H9 (cell line): ENCODE data around the gene KRT71. TPM values are rescaled to one million over a fixed set of nuclear protein-coding genes. Genes with fewer than 3 reads are reported as not detected.

Source experiments
- DNase-seq: peaks from one replicate; pipeline ENCODE4 v3.0.0-alpha.2; 2017
- H2AFZ ChIP-seq: one replicate; pipeline ENCODE4 v1.6.1; 2013; ENCODE audit warnings: mild to moderate bottlenecking, low read length, control low read depth, moderate library complexity
- H2AK5ac ChIP-seq: 2 replicates; pipeline ENCODE4 v1.6.1; 2013; ENCODE audit warnings: low read length, control low read depth, mixed read lengths; ENCODE audit not compliant: insufficient read length
- H2BK120ac ChIP-seq: one replicate; pipeline ENCODE4 v1.6.1; 2013; ENCODE audit warnings: low read depth, mild to moderate bottlenecking, low read length, control low read depth, inconsistent platforms; ENCODE audit not compliant: poor library complexity, severe bottlenecking
- H2BK12ac ChIP-seq: 2 replicates; pipeline ENCODE4 v1.6.1; 2013; ENCODE audit warnings: low read length, control low read depth, mixed read lengths, low read depth; ENCODE audit not compliant: insufficient read length
- H2BK15ac ChIP-seq: 2 replicates; pipeline ENCODE4 v1.6.1; 2013; ENCODE audit warnings: low read depth, low read length, control low read depth
- H2BK20ac ChIP-seq: one replicate; pipeline ENCODE4 v1.6.1; 2013; ENCODE audit warnings: low read depth, mild to moderate bottlenecking, low read length, control low read depth, inconsistent platforms; ENCODE audit not compliant: poor library complexity, severe bottlenecking
- H2BK5ac ChIP-seq: 2 replicates; pipeline ENCODE4 v1.6.1; 2013; ENCODE audit warnings: low read length, control low read depth, mixed read lengths; ENCODE audit not compliant: insufficient read length
- H3K14ac ChIP-seq: 2 replicates; pipeline ENCODE4 v1.6.1; 2013; ENCODE audit warnings: low read length, control low read depth; ENCODE audit not compliant: insufficient read depth
- H3K18ac ChIP-seq: 2 replicates; pipeline ENCODE4 v1.6.1; 2013; ENCODE audit warnings: low read depth, mild to moderate bottlenecking, mixed read lengths, low read length, control low read depth; ENCODE audit not compliant: insufficient read length
- H3K23ac ChIP-seq: 2 replicates; pipeline ENCODE4 v1.6.1; 2013; ENCODE audit warnings: low read length, control low read depth, mixed read lengths, low read depth; ENCODE audit not compliant: insufficient read length
- H3K23me2 ChIP-seq: 2 replicates; pipeline ENCODE4 v1.6.1; 2013; ENCODE audit warnings: low read depth, mild to moderate bottlenecking, mixed read lengths, low read length, control low read depth; ENCODE audit not compliant: insufficient read length, poor library complexity, severe bottlenecking
- H3K27ac ChIP-seq: 2 replicates; pipeline ENCODE4 v1.5.1; 2013; ENCODE audit warnings: low read length, control low read depth, mixed read lengths, low read depth; ENCODE audit not compliant: insufficient read length
- H3K27me3 ChIP-seq: 2 replicates; pipeline ENCODE4 v1.6.1; 2013; ENCODE audit warnings: low read length, control low read depth, inconsistent platforms; ENCODE audit not compliant: insufficient read depth
- H3K4ac ChIP-seq: 2 replicates; pipeline ENCODE4 v1.6.1; 2013; ENCODE audit warnings: low read depth, mild to moderate bottlenecking, control low read depth, inconsistent platforms, low read length, moderate library complexity
- H3K4me1 ChIP-seq: 2 replicates; pipeline ENCODE4 v1.6.1; 2013; ENCODE audit warnings: low read length, control low read depth, inconsistent platforms; ENCODE audit not compliant: insufficient read depth
- H3K4me2 ChIP-seq: 2 replicates; pipeline ENCODE4 v1.6.1; 2013; ENCODE audit warnings: low read length, control low read depth, mixed read lengths; ENCODE audit not compliant: insufficient read length, insufficient read depth
- H3K56ac ChIP-seq: 2 replicates; pipeline ENCODE4 v1.6.1; 2013; ENCODE audit warnings: low read depth, mild to moderate bottlenecking, mixed read lengths, low read length, control low read depth; ENCODE audit not compliant: insufficient read length
- H3K79me1 ChIP-seq: 2 replicates; pipeline ENCODE4 v1.6.1; 2013; ENCODE audit warnings: low read depth, mild to moderate bottlenecking, moderate library complexity, low read length, control low read depth, inconsistent platforms; ENCODE audit not compliant: insufficient read depth, poor library complexity, severe bottlenecking
- H3K79me2 ChIP-seq: 2 replicates; pipeline ENCODE4 v1.6.1; 2013; ENCODE audit warnings: low read length, control low read depth, inconsistent platforms; ENCODE audit not compliant: insufficient read depth
- H3K9ac ChIP-seq: 2 replicates; pipeline ENCODE4 v1.6.1; 2013; ENCODE audit warnings: low read length, control low read depth, mixed read lengths; ENCODE audit not compliant: insufficient read length; ENCODE audit errors: extremely low read depth
- H3K9me3 ChIP-seq: one replicate; pipeline ENCODE4 v1.6.1; 2013; ENCODE audit warnings: low read depth, low read length, inconsistent platforms; ENCODE audit not compliant: control insufficient read depth
- H3T11ph ChIP-seq: one replicate; pipeline ENCODE4 v1.6.1; 2013; ENCODE audit warnings: mild to moderate bottlenecking, low read length, control low read depth, inconsistent platforms
- H4K20me1 ChIP-seq: one replicate; pipeline ENCODE4 v1.6.1; 2013; ENCODE audit not compliant: control insufficient read depth, insufficient read length, insufficient read depth
- H4K5ac ChIP-seq: 2 replicates; pipeline ENCODE4 v1.6.1; 2013; ENCODE audit warnings: low read depth, mild to moderate bottlenecking, mixed read lengths, low read length, control low read depth; ENCODE audit not compliant: insufficient read length
- H4K8ac ChIP-seq: replicated peaks from 2 replicates; pipeline ENCODE4 v1.6.1; 2013; ENCODE audit warnings: low read length, control low read depth, mixed read lengths, low read depth; ENCODE audit not compliant: insufficient read length
- H4K91ac ChIP-seq: 2 replicates; pipeline ENCODE4 v1.6.1; 2013; ENCODE audit warnings: low read depth, mild to moderate bottlenecking, moderate library complexity, mixed read lengths, low read length, control low read depth; ENCODE audit not compliant: insufficient read length
- H3K27ac Mint-ChIP-seq, 3 experiments: 2 replicates in 2 of 3; 3 replicates in 1 of 3; pipeline ENCODE4 v1.8.0; 2020 to 2021; ENCODE audit warnings: mixed read lengths in 3 of 3, mild to moderate bottlenecking in 1 of 3, moderate library complexity in 1 of 3
- H3K27me3 Mint-ChIP-seq: 2 replicates; pipeline ENCODE4 v1.8.0; 2021; ENCODE audit warnings: low read depth, mild to moderate bottlenecking, moderate library complexity, mixed read lengths
- H3K36me3 Mint-ChIP-seq, 3 experiments: 2 replicates in 2 of 3; 3 replicates in 1 of 3; pipeline ENCODE4 v1.8.0; 2020 to 2021; ENCODE audit warnings: low read depth in 3 of 3, mixed read lengths in 3 of 3; ENCODE audit not compliant: insufficient read depth in 1 of 3
- H3K4me1 Mint-ChIP-seq, 2 experiments: 2 replicates each; pipeline ENCODE4 v1.8.0; 2020; ENCODE audit warnings: mixed read lengths in 2 of 2
- H3K4me3 Mint-ChIP-seq, 2 experiments: 2 replicates in 1 of 2; 3 replicates in 1 of 2; pipeline ENCODE4 v1.8.0; 2020 to 2021; ENCODE audit warnings: mild to moderate bottlenecking in 2 of 2, mixed read lengths in 2 of 2, moderate library complexity in 1 of 2
- H3K9me3 Mint-ChIP-seq, 2 experiments: 2 replicates in 1 of 2; 3 replicates in 1 of 2; pipeline ENCODE4 v1.8.0; 2020; ENCODE audit warnings: mild to moderate bottlenecking in 2 of 2, mixed read lengths in 2 of 2, moderate library complexity in 1 of 2
- WGBS: extraction: QIAGEN DNeasy Blood & Tissue Kit; methylation state at CpG from one replicate; pipeline ENCODE4 v1.1.7; 2013; ENCODE audit warnings: missing lambda C conversion rate, low lambda C conversion rate, mixed read lengths; ENCODE audit not compliant: insufficient read length; ENCODE audit errors: extremely low coverage; 5-methylcytosine and 5-hydroxymethylcytosine counted together
- total RNA-seq: library from RNA; stranded (reverse); gene quantifications from 2 replicates; pipeline ENCODE4 v1.2.1, GENCODE V29; 2021
- TF ChIP-seq, protein P1 (sequence below): fragments of 200-600 bp; sonication (generic); conservative IDR thresholded peaks from 3 replicates; pipeline ENCODE4 v1.8.0; 2021; ENCODE audit warnings: antibody characterized with exemption, mild to moderate bottlenecking

Gene KRT71
- total RNA-seq, 1 experiment from 2014 or later = not detected

DNA sequence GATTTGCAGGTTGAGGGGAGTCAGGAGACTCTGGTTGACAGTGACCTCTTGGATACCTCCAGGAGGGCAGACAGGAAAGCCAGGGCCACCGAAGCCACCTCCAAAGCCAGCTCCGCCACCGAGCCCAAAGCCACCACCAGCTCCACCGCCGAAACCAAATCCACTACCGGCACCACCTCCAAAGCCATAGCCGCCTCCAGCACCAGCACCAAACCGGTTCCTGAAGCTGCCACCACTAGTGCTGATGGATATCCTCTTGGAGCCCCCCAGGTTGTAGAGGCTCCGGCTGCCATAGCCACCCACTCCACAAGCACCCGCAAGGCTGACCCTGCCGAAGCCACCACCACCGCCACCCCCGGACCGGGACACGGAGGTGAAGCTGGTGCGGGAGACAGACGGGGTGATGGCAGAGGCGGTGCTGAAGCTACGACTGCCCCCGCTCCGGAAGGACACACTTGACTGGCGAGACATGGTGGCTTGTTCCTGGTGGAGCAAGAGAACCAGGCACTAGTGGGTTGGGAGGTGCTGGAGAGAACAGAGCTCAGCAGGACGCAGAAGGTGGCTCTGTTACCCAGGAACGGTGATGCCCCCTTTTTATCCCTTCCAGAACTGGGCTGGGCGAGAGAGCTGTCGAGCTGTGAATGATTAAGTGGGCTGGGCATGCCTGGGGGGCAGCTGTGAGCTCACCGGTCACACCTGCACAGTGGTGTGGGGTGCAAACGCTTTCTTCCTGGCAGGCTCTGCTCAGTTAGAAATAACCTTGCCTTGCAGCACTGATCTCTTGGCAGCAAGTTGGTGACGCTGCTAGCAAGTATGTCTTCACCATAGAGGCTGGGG is 32.9 kb downstream of the KRT71 start, which contains the start of gene KRT5:
KRT5 (minus strand) TSS at position 569 of the 837 bp plus-strand sequence; CDS start at position 471, 98 bp downstream.
- TF ChIP-seq, protein P1, sequence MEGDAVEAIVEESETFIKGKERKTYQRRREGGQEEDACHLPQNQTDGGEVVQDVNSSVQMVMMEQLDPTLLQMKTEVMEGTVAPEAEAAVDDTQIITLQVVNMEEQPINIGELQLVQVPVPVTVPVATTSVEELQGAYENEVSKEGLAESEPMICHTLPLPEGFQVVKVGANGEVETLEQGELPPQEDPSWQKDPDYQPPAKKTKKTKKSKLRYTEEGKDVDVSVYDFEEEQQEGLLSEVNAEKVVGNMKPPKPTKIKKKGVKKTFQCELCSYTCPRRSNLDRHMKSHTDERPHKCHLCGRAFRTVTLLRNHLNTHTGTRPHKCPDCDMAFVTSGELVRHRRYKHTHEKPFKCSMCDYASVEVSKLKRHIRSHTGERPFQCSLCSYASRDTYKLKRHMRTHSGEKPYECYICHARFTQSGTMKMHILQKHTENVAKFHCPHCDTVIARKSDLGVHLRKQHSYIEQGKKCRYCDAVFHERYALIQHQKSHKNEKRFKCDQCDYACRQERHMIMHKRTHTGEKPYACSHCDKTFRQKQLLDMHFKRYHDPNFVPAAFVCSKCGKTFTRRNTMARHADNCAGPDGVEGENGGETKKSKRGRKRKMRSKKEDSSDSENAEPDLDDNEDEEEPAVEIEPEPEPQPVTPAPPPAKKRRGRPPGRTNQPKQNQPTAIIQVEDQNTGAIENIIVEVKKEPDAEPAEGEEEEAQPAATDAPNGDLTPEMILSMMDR = no peak
- no peak within 1 kb of the TSS for H2AK5ac ChIP-seq
- no peak within 1 kb of the TSS for H3T11ph ChIP-seq
- no CpG with 5 or more reads among the region's 29 CpGs for WGBS
- no peak within 1 kb of the TSS for H3K4me3 Mint-ChIP-seq
- no peaks in the 10 kb centered on the region; a peak in 1 of 5 replicates for H3K9me3 Mint-ChIP-seq
- H3K18ac ChIP-seq = no peak within 1 kb of the TSS
- no peaks in the 10 kb centered on the region for H3K4me1 ChIP-seq
- H3K23me2 ChIP-seq = no peaks in the 10 kb centered on the region
- no peak within 1 kb of the TSS for H3K23ac ChIP-seq
- no peak within 1 kb of the TSS for H3K56ac ChIP-seq
- H3K9me3 ChIP-seq = no peaks in the 10 kb centered on the region
- H3K27me3 Mint-ChIP-seq = peaks cover 6% of the 10 kb centered on the region
- no peak within 1 kb of the TSS for H4K91ac ChIP-seq
- H4K20me1 ChIP-seq = no peaks in the 10 kb centered on the region
- peak within 1 kb of the TSS in 1 of 3 experiments; percentile 55; a peak in 2 of 7 replicates for H3K27ac Mint-ChIP-seq
- H2BK120ac ChIP-seq = no peak within 1 kb of the TSS
- DNase-seq = no peak
- peaks cover 15 to 20% of the 10 kb centered on the region in 2 experiments for H3K4me1 Mint-ChIP-seq
- no peak within 1 kb of the TSS for H2BK12ac ChIP-seq
- no peak within 1 kb of the TSS for H3K9ac ChIP-seq
- H3K14ac ChIP-seq = no peak within 1 kb of the TSS
- no peak within 1 kb of the TSS for H2BK20ac ChIP-seq
- no peak within 1 kb of the TSS for H3K4ac ChIP-seq
- H3K27ac ChIP-seq = no peak within 1 kb of the TSS
- H4K5ac ChIP-seq = no peak within 1 kb of the TSS
- H3K4me2 ChIP-seq = no peak within 1 kb of the TSS
- no peaks in the 10 kb centered on the region for H3K36me3 Mint-ChIP-seq
- H2AFZ ChIP-seq = no peak within 1 kb of the TSS
- no peaks in the 10 kb centered on the region for H3K27me3 ChIP-seq
- H2BK5ac ChIP-seq = no peak within 1 kb of the TSS
- no peak within 1 kb of the TSS for H2BK15ac ChIP-seq
- H3K79me1 ChIP-seq = no peaks in the 10 kb centered on the region
- H3K79me2 ChIP-seq = no peaks in the 10 kb centered on the region
- no peak within 1 kb of the TSS for H4K8ac ChIP-seq
